GM18867 (cell line): ENCODE data around the gene SPDYC.

ENCODE experiments used
- ATAC-seq: cut with Tn5 transposase; IDR thresholded peaks from one replicate; pipeline ENCODE4 v1.9.1; 2021; ENCODE audit warnings: mild to moderate bottlenecking, moderate library complexity; ENCODE audit not compliant: unreplicated experiment

Gene SPDYC

GRCh38 chr11:65218446-65218845 lies 48.4 kb downstream of the SPDYC start:
- no peak for ATAC-seq

GRCh38 chr11:65219930-65220213 lies 49.8 kb downstream of the SPDYC start:
- no peak for ATAC-seq

DNA sequence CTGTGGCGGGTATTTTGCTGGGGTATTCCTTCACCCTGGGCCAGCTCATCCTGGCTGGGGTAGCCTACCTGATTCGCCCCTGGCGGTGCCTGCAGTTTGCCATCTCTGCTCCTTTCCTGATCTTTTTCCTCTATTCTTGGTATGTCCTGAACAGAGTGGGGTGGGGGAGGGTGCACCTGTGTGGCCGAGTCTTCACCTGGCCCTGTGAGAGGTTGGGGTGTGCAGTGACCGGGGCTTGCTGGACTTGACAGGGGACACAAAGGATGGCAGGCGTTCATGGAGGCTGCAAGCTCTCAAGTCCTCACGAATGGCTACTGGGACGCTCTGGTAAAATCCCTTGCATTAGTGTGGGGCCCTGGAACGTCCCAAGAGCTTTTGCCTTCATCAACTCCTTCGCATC lies 51.0 kb downstream of the SPDYC start:
- ATAC-seq: no peak
